HepG2 (cell line): ENCODE measurements around the gene RPL5. TPM values are rescaled to one million over a fixed set of nuclear protein-coding genes. Genes with fewer than 3 reads are reported as not detected.

Source experiments
- ASH2L ChIP-seq: fragments of 300-600, 200-600 bp; sonication (generic); IDR thresholded peaks from 2 replicates; pipeline ENCODE4 v1.7.0; 2017; ENCODE audit warnings: low read depth, mild to moderate bottlenecking, moderate library complexity, mixed read lengths, low read length; ENCODE audit not compliant: insufficient read length
- FOXC1 ChIP-seq: sonication (generic); formaldehyde crosslinking; IDR thresholded peaks from 2 replicates; pipeline ENCODE4 v1.8.0; 2022; ENCODE audit warnings: mild to moderate bottlenecking, missing genetic modification reagents, borderline replicate concordance
- GZF1 ChIP-seq: sonication (generic); formaldehyde crosslinking; IDR thresholded peaks from 2 replicates; pipeline ENCODE4 v1.5.1; 2020; ENCODE audit warnings: mild to moderate bottlenecking, missing genetic modification reagents
- JUND ChIP-seq: sonication (generic); formaldehyde crosslinking; IDR thresholded peaks from 2 replicates; pipeline ENCODE4 v1.8.0; 2022; ENCODE audit warnings: mild to moderate bottlenecking, missing genetic modification reagents
- MTF1 ChIP-seq: sonication (generic); formaldehyde crosslinking; IDR thresholded peaks from 2 replicates; pipeline ENCODE4 v1.5.0; 2020; ENCODE audit warnings: missing genetic modification reagents
- NFE2L1 ChIP-seq: sonication (generic); formaldehyde crosslinking; IDR thresholded peaks from 2 replicates; pipeline ENCODE4 v1.4.0; 2020; ENCODE audit warnings: missing genetic modification reagents, mild to moderate bottlenecking, borderline replicate concordance
- NFRKB ChIP-seq: fragments of 450-650 bp; IDR thresholded peaks from 2 replicates; pipeline ENCODE4 v1.6.1; 2017
- SMAD1 ChIP-seq: sonication (generic); formaldehyde crosslinking; IDR thresholded peaks from 2 replicates; pipeline ENCODE4 v1.4.0; 2020; ENCODE audit warnings: missing genetic modification reagents, low read depth, mild to moderate bottlenecking, borderline replicate concordance
- SRSF1 ChIP-seq: fragments of 200-400 bp; formaldehyde crosslinking; optimal IDR thresholded peaks from 2 replicates; pipeline ENCODE3; 2017; ENCODE audit warnings: mild to moderate bottlenecking, low read depth, low read length, moderate library complexity
- TGIF2 ChIP-seq: IDR thresholded peaks from 2 replicates; pipeline ENCODE4 v1.6.1; 2016; ENCODE audit warnings: control low read depth, missing compliant biosample characterization
- THAP7 ChIP-seq: sonication (generic); formaldehyde crosslinking; IDR thresholded peaks from 2 replicates; pipeline ENCODE4 v1.8.1; 2023; ENCODE audit warnings: mild to moderate bottlenecking, missing genetic modification reagents
- THYN1 ChIP-seq: sonication (generic); formaldehyde crosslinking; IDR thresholded peaks from 2 replicates; pipeline ENCODE4 v1.8.1; 2023; ENCODE audit warnings: low read depth, mild to moderate bottlenecking, moderate library complexity, missing genetic modification reagents, borderline replicate concordance
- TP53 ChIP-seq: sonication (generic); formaldehyde crosslinking; conservative IDR thresholded peaks from 2 replicates; pipeline ENCODE4 v1.4.0; 2020; ENCODE audit warnings: missing genetic modification reagents
- ZC3H13 ChIP-seq: sonication (generic); formaldehyde crosslinking; IDR thresholded peaks from 2 replicates; pipeline ENCODE4 v1.8.1; 2023; ENCODE audit warnings: mild to moderate bottlenecking, missing genetic modification reagents, moderate library complexity
- ZNF263 ChIP-seq: sonication (generic); formaldehyde crosslinking; IDR thresholded peaks from 2 replicates; pipeline ENCODE4 v1.4.0; 2020; ENCODE audit warnings: missing genetic modification reagents
- ZNF343 ChIP-seq: sonication (generic); formaldehyde crosslinking; IDR thresholded peaks from 2 replicates; pipeline ENCODE4 v1.4.0; 2020; ENCODE audit warnings: mild to moderate bottlenecking, missing genetic modification reagents
- ZNF451 ChIP-seq: sonication (generic); formaldehyde crosslinking; IDR thresholded peaks from 2 replicates; pipeline ENCODE4 v1.5.0; 2020; ENCODE audit warnings: mild to moderate bottlenecking, missing genetic modification reagents
- ZNF616 ChIP-seq: sonication (generic); formaldehyde crosslinking; IDR thresholded peaks from 2 replicates; pipeline ENCODE4 v1.5.0; 2020; ENCODE audit warnings: low read depth, mild to moderate bottlenecking, missing genetic modification reagents
- ZNF740 ChIP-seq: sonication (generic); formaldehyde crosslinking; IDR thresholded peaks from 2 replicates; pipeline ENCODE4 v1.4.0; 2020; ENCODE audit warnings: missing genetic modification reagents
- ZNF781 ChIP-seq: sonication (generic); formaldehyde crosslinking; IDR thresholded peaks from 2 replicates; pipeline ENCODE4 v1.5.1; 2020; ENCODE audit warnings: borderline replicate concordance, mild to moderate bottlenecking, missing genetic modification reagents; ENCODE audit errors: not compliant biosample characterization
- ZSCAN12 ChIP-seq: sonication (generic); formaldehyde crosslinking; IDR thresholded peaks from 2 replicates; pipeline ENCODE4 v1.9.0; 2021; ENCODE audit warnings: mild to moderate bottlenecking, missing genetic modification reagents
- polyA plus RNA-seq, 8 experiments: library from polyadenylated mRNA; depleted of rRNA in 3 of 8; stranded (reverse) in 7 of 8; unstranded in 1 of 8; fragments of >200 nt; fragmentation: Illumina TruSeq in 4 of 8; extraction: Trizol in 4 of 8; gene quantifications; 2 replicates each; pipeline versions ENCODE4 v1.2.1 to v1.2.3, GENCODE V29; 2011 to 2016; ENCODE audit warnings: low read depth in 4 of 8, missing spikeins in 1 of 8, mixed read lengths in 1 of 8; ENCODE audit not compliant: insufficient read depth in 1 of 8
- total RNA-seq, 5 experiments: library from RNA; depleted of rRNA; stranded (reverse); fragments of >200 nt; fragmentation: Illumina TruSeq; extraction: Trizol; gene quantifications; 2 replicates each; pipeline ENCODE4 v1.2.3, GENCODE V29; 2016; ENCODE audit warnings: low read depth in 1 of 5
- TF ChIP-seq, protein P1 (sequence below): sonication (generic); formaldehyde crosslinking; IDR thresholded peaks from 2 replicates; pipeline ENCODE4 v1.8.1; 2022; ENCODE audit warnings: mild to moderate bottlenecking, missing genetic modification reagents
- TF ChIP-seq, protein P2 (sequence below): IDR thresholded peaks from 2 replicates; pipeline ENCODE4 v1.6.1; 2012; ENCODE audit warnings: low read depth, low read length, improper control_type of control experiment
- TF ChIP-seq, protein P3 (sequence below): sonication (generic); formaldehyde crosslinking; IDR thresholded peaks from 2 replicates; pipeline ENCODE4 v1.4.0; 2020; ENCODE audit warnings: missing genetic modification reagents, mild to moderate bottlenecking, borderline replicate concordance

Gene RPL5
- total and polyA plus RNA-seq, 2 of the 13 experiments (the other 11 are each of a cell fraction or from before 2014, with no cell fraction given), result 2,304 to 2,520 TPM

GRCh38 chr1:92831762-92832536 lies at the start of gene RPL5 (continued):
- TF ChIP-seq THAP7, result 0 out of 2 replicates have a peak, but pooled peaks have one; percentile 73
- peak; percentile 97 for TF ChIP-seq ASH2L
- 0 out of 2 replicates have a peak, but pooled peaks have one; percentile 50 for TF ChIP-seq ZNF616 (CRISPR knock-in tag)
- TF ChIP-seq ZC3H13 (CRISPR knock-in tag), result peak; percentile 94
- TF ChIP-seq ZNF343 (CRISPR knock-in tag), result peak; percentile 72; the same call in 1 of the 2 replicates
- peak; percentile 84; the same call in 1 of the 2 replicates for TF ChIP-seq FOXC1
- 0 out of 2 replicates have a peak, but pooled peaks have one; percentile 89 for TF ChIP-seq TP53 (CRISPR knock-in tag)
- 0 out of 2 replicates have a peak, but pooled peaks have one; percentile 55 for TF ChIP-seq ZNF740 (CRISPR knock-in tag)
- TF ChIP-seq, protein P1, sequence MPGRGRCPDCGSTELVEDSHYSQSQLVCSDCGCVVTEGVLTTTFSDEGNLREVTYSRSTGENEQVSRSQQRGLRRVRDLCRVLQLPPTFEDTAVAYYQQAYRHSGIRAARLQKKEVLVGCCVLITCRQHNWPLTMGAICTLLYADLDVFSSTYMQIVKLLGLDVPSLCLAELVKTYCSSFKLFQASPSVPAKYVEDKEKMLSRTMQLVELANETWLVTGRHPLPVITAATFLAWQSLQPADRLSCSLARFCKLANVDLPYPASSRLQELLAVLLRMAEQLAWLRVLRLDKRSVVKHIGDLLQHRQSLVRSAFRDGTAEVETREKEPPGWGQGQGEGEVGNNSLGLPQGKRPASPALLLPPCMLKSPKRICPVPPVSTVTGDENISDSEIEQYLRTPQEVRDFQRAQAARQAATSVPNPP (CRISPR knock-in tag), result 0 out of 2 replicates have a peak, but pooled peaks have one; percentile 70
- TF ChIP-seq GZF1 (CRISPR knock-in tag), result peak; percentile 55; the same call in 1 of the 2 replicates
- 0 out of 2 replicates have a peak, but pooled peaks have one; percentile 58 for TF ChIP-seq MTF1 (CRISPR knock-in tag)
- TF ChIP-seq ZSCAN12 (CRISPR knock-in tag), result 0 out of 2 replicates have a peak, but pooled peaks have one; percentile 52
- TF ChIP-seq, protein P2, sequence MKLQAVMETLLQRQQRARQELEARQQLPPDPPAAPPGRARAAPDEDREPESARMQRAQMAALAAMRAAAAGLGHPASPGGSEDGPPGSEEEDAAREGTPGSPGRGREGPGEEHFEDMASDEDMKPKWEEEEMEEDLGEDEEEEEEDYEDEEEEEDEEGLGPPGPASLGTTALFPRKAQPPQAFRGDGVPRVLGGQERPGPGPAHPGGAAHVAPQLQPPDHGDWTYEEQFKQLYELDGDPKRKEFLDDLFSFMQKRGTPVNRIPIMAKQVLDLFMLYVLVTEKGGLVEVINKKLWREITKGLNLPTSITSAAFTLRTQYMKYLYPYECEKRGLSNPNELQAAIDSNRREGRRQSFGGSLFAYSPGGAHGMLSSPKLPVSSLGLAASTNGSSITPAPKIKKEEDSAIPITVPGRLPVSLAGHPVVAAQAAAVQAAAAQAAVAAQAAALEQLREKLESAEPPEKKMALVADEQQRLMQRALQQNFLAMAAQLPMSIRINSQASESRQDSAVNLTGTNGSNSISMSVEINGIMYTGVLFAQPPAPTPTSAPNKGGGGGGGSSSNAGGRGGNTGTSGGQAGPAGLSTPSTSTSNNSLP, result peak; percentile 55; the same call in 1 of the 2 replicates
- peak; percentile 92 for TF ChIP-seq SMAD1 (CRISPR knock-in tag)
- peak; percentile 89 for TF ChIP-seq ZNF781 (CRISPR knock-in tag)
- TF ChIP-seq TGIF2 (CRISPR knock-in tag), result peak; percentile 94
- peak; percentile 97 for TF ChIP-seq ZNF451 (CRISPR knock-in tag)
- 0 out of 2 replicates have a peak, but pooled peaks have one; percentile 43 for TF ChIP-seq NFE2L1 (CRISPR knock-in tag)
- peak; percentile 81 for TF ChIP-seq ZNF263 (CRISPR knock-in tag)
- TF ChIP-seq SRSF1, result peak; percentile 58
- TF ChIP-seq, protein P3, sequence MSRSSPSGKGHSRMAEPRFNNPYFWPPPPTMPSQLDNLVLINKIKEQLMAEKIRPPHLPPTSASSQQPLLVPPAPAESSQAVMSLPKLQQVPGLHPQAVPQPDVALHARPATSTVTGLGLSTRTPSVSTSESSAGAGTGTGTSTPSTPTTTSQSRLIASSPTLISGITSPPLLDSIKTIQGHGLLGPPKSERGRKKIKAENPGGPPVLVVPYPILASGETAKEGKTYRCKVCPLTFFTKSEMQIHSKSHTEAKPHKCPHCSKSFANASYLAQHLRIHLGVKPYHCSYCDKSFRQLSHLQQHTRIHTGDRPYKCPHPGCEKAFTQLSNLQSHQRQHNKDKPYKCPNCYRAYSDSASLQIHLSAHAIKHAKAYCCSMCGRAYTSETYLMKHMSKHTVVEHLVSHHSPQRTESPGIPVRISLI, result no peak
- TF ChIP-seq THYN1 (CRISPR knock-in tag), result no peak
- peak; percentile 84 for TF ChIP-seq JUND (CRISPR knock-in tag)
- TF ChIP-seq NFRKB, result no peak
